GM18498 (cell line): ENCODE measurements around the gene FHIT.
"Not testable (repeated sequence)": the region's sequence is repeated elsewhere in the genome, so short reads cannot be mapped to it uniquely, and the experiment has no call there.

Source experiments
- ATAC-seq: cut with Tn5 transposase; IDR thresholded peaks from one replicate; pipeline ENCODE4 v1.9.1; 2021; ENCODE audit warnings: mild to moderate bottlenecking, moderate library complexity; ENCODE audit not compliant: unreplicated experiment

Gene FHIT

DNA sequence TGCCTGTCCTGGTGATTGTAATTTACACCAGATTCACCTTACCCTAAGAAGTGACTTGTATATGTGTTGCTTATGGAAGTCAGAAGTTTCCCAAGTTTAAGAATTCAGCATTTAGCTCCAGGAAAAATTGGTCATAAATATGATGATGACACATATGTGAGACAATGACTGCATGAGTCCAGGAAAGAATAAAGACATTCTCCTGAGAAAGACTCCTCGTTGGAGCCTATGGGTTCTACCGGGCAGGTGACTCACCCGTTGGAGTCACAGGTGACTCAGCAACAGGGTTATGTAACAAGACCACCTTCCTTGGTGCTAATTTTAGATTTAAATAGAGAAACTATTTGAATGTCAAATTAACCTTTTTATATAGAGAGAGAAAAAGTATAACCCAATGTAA, 662.4 kb downstream of the FHIT start:
- no peak for ATAC-seq

GRCh38 chr3:60585918-60586317, 665.3 kb downstream of the FHIT start:
- ATAC-seq = no peak

DNA sequence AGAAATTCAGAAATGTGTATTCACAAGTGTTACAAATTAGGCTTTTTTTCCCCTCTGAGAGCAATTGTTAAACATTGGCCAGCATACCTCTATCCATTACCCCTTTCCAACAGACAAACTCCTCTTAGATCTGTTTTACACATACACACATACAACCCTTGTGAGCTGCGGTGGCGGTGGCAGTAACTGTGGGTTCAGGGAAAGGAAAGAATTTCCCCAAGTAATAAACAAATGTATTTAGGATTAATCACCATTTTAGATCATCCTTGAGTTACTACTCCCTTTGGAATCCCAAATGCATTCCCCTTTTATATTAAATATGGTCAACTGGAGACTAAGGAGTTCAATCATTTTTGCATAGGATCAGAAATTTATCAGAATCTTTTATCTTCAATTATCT, 667.0 kb downstream of the FHIT start:
- ATAC-seq = no peak

DNA sequence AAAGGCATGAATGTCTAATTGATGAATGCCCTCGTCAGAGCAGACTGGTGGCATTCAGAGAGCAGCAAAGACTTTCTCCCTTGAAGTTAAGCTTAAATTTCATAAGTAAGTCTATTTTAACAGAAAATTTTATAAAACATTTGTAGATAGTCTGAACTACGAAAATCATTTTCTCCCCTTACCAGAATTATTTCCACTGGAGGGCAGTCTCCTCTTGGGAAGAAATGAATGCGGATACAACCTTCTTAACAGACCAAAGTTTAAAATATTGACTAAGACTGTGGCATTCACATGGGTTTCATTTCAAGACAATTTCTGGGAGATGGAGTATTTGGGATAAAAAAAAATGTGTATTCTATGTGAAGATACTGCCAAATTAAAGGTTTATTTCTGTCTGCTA, 669.0 kb downstream of the FHIT start:
- no peak for ATAC-seq

DNA sequence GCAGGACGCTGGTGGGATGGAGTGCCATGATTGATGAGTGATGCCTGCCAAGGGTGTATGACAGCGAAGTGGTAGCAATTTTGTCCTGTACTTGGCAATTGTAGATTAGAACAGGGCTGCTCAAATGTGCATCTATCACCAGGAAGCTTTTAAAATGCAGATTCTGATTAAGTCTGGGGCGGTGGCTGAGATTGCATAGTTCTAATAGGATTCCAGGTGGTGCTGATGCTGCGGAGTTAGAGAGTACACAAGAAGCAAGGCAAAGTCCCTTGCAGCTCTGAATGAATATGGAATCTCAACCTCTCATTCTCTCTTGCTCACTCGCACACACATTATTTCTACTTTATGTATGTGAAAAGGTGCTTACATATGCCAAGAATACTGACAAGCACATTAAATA, 670.4 kb downstream of the FHIT start:
- no peak for ATAC-seq

GRCh38 chr3:60579734-60580133, 671.5 kb downstream of the FHIT start:
- ATAC-seq = no peak

DNA sequence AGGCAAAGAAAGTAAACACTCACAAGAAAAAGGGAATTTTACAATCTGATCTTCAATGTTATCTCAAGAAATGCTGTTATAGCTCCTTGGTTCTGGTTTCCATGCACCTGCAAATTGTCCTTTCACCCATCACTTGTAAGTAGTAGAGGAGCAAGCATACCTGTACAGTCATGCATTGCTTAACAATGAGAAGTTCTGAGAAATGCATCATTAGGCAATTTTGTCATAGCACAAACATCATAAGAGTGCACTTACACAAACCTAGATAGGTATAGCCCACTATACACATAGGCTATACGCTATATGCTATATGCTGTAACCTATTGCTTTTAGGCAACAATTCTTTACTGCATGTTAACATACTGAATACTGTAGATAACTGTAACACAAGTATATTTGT, 672.3 kb downstream of the FHIT start:
- ATAC-seq = no peak

- ATAC-seq = no peak
These were observed 673.7 kb downstream of the FHIT start for GRCh38 chr3:60577601-60578000.

DNA sequence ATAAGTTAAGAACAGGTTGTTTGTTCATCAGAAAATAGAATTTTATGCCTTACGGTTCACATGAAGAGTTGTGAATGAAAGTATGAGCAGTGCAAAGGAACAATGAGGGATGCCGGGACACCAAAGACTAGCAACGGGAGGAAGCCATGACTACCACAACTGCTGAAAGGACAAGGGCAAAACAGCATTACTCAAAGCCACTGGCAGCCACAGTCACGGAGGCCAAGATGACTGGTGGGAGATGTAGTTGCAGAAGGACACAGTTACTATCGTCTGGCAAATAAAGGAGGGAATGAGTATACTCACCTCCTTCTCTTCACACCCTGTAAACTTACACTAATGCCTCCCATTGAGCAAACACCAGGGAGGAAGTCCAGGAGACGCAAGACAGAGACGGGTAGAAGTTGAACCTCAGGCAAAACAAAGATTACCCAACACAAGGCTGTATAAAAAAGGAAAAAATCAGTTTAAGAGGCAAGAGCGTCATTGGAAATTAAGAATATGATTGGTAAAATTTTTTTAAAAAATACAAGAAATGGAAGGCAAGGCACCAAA, 675.5 kb downstream of the FHIT start:
- ATAC-seq = no peak

DNA sequence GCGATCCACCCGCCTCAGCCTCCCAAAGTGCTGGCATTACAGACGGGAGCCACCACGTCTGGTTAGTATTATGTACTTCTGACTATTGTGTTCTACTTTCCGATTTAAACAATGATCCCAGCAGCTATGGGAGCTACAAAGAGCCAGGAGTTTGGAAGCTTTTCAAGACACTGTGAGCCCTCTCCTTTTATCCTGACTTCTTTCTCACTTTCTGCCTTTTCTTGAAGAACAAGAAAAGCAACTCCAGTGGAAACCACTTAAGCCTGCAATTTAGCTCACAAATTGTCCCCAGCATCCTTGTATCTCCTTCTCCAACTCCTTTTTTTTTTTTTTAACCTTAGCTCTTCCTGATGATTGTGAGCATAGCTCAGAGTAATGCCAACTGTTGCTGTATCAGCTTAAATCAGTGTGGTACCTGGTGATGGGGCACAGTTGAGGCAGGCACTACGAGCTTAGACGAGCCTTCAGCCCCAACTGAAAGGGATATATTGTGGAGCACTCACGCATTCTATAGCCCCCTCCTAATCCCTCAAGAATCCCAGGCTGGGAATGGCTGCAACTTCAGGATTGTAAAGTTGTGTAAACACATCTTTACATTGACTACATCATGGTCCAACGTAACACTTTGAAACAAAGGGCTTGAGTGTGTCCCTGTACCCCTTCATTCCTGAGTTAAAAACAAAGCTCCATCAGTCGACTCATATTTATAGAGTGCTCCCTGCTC, 677.0 kb downstream of the FHIT start:
- ATAC-seq = no peak

DNA sequence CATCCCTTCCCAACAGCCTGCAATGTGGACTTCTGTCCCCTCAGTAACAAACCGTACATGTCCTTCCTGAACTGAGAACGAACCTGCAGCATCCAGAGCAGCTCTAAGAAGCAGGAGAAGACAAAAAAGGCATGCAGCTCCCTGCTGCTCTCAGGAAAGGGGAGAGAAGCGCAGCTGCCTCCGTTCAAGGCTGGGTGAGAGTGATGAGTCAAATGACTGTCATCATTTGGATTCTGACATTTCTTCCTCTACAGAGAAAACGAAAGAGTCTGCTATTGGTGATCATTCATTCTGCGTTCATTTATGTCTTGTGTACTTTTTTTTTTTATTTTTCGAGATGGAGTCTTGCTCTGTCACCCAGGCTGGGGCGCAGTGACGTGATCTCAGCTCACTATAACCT, 677.8 kb downstream of the FHIT start:
- ATAC-seq = no peak

DNA sequence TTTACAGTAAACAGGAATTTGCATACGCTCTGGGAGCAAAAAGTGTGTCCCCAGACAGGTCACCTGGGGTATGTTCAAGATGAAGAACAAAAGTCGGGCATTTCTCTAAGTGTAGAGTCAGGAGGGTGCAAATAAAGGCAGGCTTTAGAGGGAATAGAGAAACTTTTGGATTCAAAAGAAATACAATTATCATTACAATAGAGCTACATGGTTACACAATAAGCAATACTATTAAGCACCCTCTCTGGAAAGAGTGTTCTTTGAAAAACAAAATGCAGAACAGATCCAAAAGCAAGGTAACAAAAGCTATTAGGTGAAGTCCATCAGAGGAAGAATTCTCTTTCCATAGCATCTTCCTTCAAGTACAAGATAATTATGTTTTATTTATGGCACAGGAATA, 679.7 kb downstream of the FHIT start:
- no peak for ATAC-seq

DNA sequence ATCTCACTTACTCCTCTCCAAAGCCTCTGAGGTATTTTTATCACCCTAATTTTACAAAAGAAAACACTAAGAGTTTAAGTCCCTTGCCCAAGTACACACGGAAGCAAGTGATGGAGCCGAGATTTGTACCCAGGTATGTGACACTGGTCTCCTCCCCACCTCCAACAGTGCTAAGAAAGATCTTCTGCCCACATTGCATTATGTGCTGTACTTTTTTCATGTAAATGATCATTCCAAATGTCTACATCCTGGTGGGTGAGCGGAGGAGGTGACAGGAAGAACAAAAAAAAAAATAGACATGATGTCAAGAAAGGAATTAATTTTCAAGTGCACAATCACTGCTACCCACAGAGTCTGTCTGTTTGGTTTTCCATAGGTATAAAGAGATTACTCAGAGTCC, 694.1 kb downstream of the FHIT start:
- no peak for ATAC-seq

DNA sequence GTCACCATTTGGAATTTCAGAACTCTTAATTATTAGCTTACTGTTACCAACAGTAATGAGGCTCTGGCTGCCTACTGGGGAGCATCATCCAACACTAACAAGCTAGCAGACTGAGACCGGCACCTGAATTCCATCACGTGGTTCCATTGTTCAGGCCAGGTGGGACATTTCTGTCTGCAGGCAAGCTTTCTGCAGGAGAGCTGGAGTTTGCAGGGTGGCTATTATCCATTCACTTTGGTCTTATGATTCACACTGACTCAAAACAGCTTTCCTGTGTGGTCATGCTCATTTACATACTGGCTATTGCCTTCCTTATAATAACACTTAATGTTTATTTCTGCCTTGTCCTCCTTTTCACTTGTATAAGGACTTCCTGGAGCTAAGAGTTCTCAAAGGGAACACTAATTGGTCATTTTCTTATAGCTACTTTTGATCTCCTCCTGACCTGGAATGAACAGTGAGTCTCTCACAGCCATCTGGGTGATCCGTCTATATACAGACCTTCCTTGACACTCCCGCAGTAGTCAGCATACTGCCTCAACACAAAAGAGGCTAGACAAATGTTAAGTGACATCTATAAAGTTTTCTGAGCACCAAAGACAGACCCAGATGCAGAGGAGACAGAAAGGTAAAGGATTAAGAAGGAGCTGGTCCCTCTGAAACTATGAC, 695.4 kb downstream of the FHIT start:
- ATAC-seq = peak; percentile 84

DNA sequence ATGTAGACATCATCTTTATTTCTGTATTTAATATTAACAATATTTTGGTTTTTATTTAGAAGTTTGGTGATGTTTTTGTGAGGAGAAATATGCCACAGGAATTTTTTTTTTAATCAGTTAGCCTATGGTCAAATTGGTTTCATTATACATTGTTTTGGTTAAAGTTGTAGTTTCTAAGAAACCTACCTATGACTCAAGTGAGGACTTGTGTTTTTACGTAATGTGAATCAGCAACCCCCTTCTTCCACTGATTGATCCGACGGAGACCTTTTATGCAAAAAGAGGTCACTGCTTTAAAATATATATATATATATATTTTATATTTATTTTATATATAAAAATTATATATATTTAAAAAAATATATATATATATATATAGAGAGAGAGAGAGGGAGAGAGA, 698.1 kb downstream of the FHIT start:
- no peak for ATAC-seq

- no peak for ATAC-seq
These were observed 698.7 kb downstream of the FHIT start for GRCh38 chr3:60552581-60552980.

- no peak for ATAC-seq
These were observed 699.6 kb downstream of the FHIT start for GRCh38 chr3:60551455-60552209.

DNA sequence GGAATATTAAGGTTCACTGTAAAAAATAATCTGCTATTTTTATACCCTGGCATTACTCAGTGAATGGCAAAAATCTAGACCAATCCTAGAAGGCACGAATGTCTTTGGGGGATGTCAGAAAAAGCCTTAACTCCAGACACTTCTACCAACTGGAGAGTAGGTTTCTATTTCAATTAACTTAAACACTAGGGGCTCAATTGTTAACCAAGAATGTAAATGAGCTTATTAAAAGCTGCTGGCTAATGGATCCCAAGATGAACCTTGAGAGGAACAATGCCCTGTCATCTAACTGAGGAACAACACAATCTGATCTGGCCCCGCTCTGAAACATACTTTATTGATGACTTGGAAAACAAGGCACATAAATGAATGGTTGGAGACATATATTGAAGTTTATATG, 701.4 kb downstream of the FHIT start:
- ATAC-seq = no peak

GRCh38 chr3:60542995-60543394, 708.3 kb downstream of the FHIT start:
- no peak for ATAC-seq

DNA sequence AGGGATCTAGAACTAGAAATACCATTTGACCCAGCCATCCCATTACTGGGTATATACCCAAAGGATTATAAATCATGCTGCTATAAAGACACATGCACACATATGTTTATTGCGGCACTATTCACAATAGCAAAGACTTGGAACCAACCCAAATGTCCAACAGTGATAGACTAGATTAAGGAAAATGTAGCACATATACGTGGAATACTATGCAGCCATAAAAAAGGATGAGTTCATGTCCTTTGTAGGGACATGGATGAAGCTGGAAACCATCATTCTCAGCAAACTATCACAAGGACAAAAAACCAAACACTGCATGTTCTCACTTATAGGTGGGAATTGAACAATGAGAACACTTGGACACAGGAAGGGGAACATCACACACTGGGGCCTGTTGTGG, 711.9 kb downstream of the FHIT start:
- ATAC-seq = not testable (repeated sequence)

DNA sequence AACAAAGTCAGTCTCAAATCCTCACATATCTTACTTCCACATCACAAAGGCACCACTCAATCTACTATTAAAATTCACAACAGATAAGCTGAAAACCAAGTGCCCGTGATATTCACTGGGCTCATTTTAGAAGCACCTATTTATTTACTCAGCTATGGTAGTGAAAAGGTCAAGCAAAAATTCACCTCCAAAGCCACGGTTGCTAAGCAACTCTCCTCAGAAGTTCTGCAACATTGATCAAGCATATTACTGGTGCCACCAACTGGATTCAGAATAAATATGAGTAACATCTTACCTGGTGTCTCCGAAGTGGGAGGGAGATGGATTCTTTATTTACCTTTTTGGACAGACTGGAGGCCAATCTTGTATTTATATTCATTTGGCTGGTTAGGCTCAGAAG, 714.8 kb downstream of the FHIT start:
- ATAC-seq = peak; percentile 63

- no peak for ATAC-seq
These were observed 719.5 kb downstream of the FHIT start for GRCh38 chr3:60531759-60532158.
